Stimulated activated CD4-positive, alpha-beta T cell treated with anti-CD3 and anti-CD28 coated beads, Interleukin-4, amount 100 ng/mL, for 4 hours (primary cell): ENCODE results near the gene MSI2.
A peak's percentile ranks its signal among the peaks of the same experiment; 100 is the strongest.
"Not testable (repeated sequence)": the region's sequence is repeated elsewhere in the genome, so short reads cannot be mapped to it uniquely, and the experiment has no call there.

Experiments
- DNase-seq, 2 experiments: peaks; one replicate each; pipeline ENCODE4 v3.0.0-alpha.2; 2020

Gene MSI2

DNA sequence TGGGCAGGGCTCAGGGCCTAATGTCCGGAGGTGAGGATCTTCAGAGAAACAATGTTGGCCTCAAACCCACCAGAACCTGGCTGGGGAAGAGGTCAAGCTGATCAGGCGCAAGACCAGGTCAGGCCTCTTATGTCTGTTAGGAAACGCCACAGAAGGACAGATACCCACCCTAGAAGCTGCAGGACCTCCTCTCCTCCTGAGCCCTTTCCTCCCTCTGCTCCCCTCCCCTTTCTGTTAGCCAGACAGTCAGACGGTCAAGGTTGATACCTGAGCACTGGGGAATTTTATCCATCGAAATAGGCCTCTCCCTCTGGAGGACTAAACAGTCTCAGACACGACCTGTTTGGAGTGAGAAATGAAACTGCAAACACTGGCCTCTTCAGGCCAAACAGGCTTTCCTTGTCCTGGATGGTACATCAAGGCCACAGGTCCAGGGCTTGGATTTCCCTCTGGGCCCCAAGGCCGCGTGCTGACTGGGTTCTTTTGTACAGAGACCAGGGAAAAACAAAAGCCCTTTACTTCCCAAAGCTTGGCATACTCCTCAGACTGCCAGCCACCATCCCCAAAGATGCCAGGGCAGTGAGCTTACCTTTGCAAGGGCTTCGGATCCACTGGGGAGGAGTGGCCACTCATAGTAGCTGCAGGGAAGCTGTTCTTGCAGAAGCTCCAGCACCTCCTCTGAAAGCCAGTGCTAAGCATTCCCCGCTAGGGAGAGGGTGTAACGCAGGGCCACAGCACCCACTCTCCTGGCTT, 353.0 kb downstream of the MSI2 start:
- no peak for DNase-seq

DNA sequence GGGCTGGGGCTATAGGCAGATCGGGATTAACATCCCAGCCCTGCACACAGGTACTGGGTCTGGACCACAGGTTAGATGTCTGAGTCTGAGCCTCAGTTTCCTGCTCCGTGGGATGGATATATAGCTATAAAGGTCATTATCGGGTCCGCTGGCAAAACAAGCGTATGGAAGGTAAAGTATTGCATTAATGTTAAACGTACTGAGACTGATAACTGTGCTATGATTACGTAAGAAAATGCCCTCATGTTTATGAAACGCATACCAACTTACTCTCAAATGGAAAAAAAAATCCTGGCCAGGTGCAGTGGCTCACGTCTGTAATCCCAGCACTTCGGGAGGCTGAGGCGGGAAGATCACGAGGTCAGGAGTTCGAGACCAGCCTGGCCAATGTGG, 353.6 kb downstream of the MSI2 start:
- no peak for DNase-seq

DNA sequence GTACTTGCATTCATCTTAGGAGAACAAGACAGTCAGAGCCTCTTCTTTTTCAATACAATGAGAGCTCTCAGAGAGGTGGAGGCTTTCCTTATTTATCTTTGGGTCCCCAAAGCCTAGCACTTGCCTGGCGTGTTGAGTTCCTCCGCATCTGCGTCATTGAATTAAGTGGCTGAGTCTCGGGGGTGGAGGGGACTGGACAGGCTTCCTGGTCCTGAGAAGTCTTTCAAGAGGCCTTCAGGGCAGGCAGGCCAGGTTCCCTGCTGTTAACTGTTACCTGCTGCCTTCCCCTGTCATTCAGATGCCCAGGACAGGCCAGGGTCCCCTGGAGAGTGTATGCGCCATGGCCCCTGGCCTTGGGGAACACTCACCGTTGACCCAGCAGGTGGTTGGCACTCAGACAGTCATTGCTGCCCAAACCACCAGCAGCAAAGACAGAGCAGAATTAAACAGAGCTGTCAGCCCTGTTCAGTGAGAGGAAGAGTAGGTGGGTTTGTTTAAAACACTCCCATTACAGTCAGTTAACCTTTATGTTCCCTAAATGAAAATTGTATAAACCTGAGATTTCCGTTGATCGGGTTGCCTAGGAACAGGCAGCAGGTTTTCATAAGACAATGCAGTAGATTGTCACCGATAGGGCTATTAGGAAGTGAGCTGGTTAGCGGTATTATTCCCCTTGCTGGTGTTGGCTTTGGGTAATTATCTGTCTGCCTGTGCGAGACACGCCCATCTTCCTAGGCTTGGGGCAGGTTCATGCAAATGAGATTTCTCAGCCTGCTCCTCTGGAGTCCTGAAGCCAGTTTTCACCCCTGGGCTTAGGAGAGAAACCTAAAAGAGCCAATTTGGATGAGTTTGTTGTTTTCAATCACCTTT, 356.1 kb downstream of the MSI2 start:
- DNase-seq: no peak

- no peak for DNase-seq
Measured at GRCh38 chr17:57614742-57615141, 358.4 kb downstream of the MSI2 start.

DNA sequence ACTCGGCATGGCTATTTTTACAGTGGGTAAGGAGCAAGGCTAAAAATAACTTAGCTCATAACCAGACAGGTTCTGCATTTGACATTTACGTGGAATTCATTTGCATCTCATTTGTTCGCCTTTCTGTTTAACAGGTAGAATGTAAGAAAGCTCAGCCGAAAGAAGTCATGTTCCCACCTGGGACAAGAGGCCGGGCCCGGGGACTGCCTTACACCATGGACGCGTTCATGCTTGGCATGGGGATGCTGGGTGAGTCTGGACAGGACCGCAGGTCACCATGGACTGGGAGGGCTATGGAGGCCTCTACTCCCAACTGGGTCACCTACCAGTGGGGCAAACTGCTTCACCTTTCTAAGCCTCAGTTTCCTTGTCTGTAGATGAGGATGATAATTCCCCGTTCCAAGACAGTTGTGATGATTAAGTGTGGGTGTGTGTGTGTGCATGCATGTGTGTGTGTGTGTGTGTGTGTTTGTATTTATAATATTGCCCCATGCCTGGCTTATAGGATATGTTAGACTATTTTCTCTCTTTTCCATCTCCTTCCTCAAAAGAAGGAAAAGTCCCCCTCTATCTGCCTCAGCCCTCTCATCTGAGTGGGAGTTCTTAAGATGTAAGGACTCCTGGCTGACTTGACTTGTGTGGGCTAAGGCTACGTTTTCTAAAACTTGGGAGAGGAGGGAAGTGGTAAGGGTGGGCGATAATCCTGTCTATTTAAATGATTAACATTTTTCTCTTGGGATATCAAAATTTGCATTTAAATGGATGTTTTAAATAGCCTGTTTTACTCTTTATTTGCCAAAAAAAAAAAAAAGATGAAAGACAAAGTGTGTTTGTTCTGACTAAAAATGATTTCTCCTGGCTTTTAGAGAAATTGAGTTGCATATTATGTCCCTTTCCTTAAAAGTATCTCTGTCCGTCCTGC, 359.8 kb downstream of the MSI2 start:
- no peak for DNase-seq

GRCh38 chr17:57617218-57617617, 360.9 kb downstream of the MSI2 start:
- DNase-seq: no peak

DNA sequence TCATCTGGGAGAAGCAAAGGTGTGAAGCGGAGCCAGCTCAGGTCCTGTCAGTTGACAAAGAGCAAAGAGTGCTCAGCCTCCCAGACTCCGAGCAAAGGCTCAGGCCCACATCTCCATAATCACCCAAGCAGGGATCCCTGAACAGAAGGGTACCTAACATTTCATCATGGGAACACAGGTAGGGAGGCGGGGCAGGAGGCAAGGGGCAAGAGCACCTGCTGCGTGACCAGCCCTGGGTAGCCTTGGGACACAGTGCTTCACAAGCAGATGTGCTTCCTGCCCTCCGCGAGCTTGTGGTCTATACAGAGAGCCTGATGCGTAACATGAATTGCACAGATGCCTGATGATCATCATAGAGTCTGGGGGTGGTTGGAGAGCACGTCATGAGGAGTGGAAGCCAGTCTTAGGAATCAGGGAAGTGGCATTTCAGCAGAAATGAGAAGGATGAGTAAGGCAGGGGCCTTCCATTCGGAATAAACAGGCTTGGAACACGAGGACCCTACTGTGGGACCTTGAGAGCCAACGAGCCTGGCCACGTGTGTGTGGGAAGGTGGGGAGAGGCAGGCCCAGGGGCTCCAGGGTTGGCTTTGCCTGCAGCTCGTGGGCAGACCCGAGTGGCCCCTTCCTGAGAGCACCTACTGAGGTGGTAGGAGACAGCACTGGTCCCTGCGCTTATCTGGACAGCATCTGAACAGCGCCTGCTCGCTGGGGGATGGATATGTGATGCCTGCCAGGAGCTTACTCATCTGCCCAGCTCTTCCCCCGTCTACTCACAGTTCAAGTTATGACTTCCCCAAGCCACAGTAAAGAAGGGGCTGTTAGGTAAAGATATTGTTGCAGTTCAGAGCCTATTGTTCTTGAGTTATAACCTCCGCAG, 363.0 kb downstream of the MSI2 start:
- no peak for DNase-seq

GRCh38 chr17:57620576-57620975, 364.3 kb downstream of the MSI2 start:
- no peak for DNase-seq

DNA sequence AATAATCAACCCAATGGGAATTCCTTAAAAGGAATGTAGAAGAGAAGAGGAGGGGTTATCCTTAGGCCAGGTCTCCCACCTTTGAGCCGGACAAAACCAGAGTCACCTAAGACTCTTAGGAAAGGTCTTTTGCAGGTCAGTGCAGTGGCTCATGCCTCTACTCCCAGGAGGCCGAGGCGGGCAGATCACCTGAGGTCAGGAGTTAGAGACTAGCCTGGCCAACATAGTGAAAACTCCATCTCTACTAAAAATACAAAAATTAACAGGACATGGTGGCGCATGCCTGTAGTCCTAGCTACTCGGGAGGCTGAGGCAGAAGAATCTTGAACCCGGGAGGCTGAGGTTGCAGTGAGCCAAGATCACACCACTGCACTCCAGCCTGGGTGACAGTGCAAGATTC, 365.5 kb downstream of the MSI2 start:
- DNase-seq: not testable (repeated sequence)

DNA sequence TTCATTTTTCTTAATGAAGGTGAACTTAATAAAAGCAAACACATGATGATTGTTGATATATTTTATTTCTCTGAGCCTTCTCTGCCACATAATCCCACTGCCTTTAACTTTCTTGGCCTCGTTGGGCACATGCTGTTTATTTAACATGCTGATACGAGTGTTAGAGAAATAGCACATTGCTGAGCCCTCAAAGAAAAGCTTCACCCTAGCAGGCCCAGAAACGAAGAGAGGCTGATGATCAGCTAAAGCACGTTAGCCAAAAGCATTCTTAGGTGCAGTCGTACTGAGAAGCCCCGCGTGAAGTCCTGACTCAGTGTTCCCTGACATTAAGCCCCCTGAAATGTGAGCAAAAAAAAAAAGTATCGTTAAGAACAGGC, 366.0 kb downstream of the MSI2 start:
- no peak for DNase-seq

DNA sequence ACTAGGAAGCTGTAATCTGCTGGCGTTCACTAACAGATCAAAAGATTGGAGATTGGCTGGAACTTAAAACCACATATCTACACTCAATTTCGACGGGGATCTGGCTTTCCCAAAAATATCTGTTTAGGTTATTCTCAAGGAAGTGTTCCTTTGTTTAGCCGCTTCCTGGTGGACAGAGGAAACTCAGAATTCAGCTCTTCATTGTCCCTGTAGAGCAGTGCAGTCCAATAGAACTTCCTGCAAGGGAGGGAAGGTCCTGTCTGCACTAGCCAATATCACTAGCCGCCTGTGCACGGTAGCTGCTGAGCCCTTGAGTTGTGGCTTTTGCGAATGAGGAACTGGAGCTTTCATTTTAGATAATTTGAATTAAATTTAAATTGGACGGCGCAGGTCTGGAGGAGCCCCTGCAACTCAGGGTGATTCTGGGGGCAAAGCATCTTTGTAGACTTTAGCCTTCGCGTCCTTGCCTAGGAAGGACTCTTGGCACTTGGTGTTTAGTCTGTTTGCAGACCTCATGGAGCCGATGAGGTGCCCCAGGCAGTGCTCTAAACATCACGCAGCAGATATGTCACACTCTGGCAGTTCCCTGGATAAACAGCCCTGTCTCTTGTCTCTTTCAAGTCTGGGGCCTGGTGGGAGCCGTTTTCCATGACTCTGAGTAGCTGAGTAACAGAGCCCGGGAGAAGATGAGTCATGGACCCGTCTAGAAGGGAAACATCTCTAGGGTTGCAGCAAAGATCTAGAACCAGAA, 366.5 kb downstream of the MSI2 start:
- peak in 1 of 2 experiments; percentile 34 for DNase-seq

GRCh38 chr17:57623620-57624019, 367.3 kb downstream of the MSI2 start:
- no peak for DNase-seq

DNA sequence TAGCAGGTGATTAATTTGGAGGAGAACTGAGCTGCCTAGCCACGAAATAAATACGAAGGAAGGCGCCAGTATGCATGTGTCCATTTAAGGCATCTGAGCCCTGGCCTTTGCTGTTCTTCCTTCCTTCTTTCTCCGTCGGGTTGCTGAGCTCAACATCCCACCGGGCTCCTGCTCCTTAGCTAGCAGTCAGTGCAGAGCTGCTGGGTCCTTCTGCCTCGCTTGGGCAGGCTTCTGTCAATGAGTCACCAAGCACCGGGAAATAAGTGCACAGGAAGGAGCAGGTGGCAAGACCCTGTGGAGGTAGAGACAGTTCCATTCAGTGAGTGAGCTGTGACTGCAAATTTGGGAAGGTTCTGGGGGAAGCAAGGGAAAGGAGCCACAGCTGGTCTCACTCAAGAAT, 368.1 kb downstream of the MSI2 start:
- DNase-seq: no peak

- no peak for DNase-seq
Measured at GRCh38 chr17:57625511-57625910, 369.2 kb downstream of the MSI2 start.

- DNase-seq: no peak
Measured at GRCh38 chr17:57625957-57626356, 369.6 kb downstream of the MSI2 start.

GRCh38 chr17:57626520-57627210, 370.3 kb downstream of the MSI2 start:
- DNase-seq: no peak

- no peak for DNase-seq
Measured at GRCh38 chr17:57627591-57627990, 371.3 kb downstream of the MSI2 start.

DNA sequence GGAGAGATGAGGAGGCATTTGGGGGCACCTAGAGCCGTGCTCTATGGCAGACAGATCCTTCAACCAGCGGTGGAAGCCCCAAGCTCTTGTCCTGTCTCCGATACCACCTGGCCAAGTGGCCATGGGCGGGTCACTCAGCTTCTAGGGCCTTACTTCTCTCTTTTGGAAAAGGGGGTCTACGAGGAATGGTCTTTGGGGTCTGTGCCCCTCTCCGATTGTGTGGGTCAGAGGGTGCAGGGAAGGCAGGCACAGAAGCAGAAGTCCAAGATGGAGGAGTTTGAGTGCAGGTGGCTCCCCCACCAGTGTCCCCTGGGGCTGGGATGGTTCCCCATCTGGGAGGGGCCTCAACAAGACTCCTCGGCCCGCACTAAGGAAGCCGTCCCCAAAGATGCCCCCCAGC, 372.1 kb downstream of the MSI2 start:
- no peak for DNase-seq

- DNase-seq: no peak
Measured at GRCh38 chr17:57629470-57629869, 373.1 kb downstream of the MSI2 start.

DNA sequence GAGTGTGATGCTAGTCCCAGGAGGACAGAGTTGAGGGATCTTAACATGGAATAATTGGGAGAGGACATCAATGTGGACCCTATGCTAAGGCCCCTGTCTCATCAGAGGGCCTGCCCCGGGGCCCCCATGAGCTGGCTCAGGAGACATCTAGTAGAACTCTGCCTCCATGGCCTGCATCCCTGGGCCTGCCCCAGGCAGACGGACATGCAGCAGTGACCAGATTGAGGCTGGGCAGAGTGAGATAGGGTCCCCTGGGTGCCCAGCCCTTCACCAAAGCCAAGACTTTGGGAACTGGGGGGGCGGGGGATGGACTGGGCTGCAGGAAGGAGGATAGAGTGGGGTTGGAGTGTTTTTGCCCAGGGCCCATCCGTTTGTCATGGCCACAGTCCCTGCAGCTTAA, 373.6 kb downstream of the MSI2 start:
- DNase-seq: no peak

GRCh38 chr17:57630736-57631135, 374.4 kb downstream of the MSI2 start:
- no peak for DNase-seq
